A673 (cell line): Measurements from ENCODE around the gene GNG4.

ENCODE experiments used
- EZH2 ChIP-seq: fragments of 200-600 bp; sonication (generic); IDR thresholded peaks from 2 replicates; pipeline ENCODE4 v1.6.1; 2017; ENCODE audit warnings: borderline replicate concordance, low read depth, mild to moderate bottlenecking, mixed read lengths, antibody characterized with exemption, low read length; ENCODE audit not compliant: poor library complexity, severe bottlenecking
- TF ChIP-seq, protein P1 (sequence below): fragments of 300-800, 200-600 bp; sonication (generic); conservative IDR thresholded peaks from 2 replicates; pipeline ENCODE4 v1.5.1; 2017; ENCODE audit warnings: low read depth, mild to moderate bottlenecking, antibody characterized with exemption, low read length, moderate library complexity, mixed read lengths

DNA sequence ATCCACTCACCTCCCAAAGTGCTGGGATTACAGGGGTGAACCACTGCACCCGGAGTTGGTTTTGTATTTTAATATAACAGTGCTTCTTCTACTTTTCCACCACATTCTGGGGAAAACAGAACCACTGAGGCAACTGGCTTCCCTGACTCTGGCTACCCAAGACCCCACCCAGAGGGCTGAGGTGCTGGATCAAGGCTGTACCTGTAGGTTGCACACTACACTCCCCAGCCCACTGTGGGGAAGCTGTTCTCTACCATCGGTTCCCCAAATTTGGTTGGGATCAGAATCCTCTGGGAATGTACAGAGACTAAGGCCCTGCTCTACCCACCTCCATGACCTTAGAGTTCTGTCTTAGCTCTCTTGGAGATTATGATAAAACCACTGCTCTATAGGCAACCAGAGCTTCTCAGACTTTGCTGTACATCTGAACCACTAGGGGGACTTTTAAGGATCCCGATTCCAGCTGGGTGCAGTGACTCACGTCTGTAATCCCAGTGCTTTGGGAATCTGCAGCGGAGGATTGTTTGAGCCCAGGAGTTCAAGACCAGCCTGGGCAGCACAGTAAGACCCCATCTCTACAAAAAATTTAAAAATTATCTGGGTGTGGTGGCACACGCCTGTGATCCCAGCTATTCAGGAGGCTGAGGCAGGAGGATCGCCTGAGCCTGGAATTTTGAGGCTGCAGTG is 51.6 kb downstream of the GNG4 start:
- TF ChIP-seq, protein P1, sequence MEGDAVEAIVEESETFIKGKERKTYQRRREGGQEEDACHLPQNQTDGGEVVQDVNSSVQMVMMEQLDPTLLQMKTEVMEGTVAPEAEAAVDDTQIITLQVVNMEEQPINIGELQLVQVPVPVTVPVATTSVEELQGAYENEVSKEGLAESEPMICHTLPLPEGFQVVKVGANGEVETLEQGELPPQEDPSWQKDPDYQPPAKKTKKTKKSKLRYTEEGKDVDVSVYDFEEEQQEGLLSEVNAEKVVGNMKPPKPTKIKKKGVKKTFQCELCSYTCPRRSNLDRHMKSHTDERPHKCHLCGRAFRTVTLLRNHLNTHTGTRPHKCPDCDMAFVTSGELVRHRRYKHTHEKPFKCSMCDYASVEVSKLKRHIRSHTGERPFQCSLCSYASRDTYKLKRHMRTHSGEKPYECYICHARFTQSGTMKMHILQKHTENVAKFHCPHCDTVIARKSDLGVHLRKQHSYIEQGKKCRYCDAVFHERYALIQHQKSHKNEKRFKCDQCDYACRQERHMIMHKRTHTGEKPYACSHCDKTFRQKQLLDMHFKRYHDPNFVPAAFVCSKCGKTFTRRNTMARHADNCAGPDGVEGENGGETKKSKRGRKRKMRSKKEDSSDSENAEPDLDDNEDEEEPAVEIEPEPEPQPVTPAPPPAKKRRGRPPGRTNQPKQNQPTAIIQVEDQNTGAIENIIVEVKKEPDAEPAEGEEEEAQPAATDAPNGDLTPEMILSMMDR: peak; percentile 46
- TF ChIP-seq EZH2: no peak
